ENCODE measurements around the gene HOXD13. TPM values are rescaled to one million over a fixed set of nuclear protein-coding genes. Genes with fewer than 3 reads are reported as not detected.

The HOXD13 gene
- polyA plus RNA-seq, 2 of the 4 experiments (the other 2 are of a cell fraction), result 0.13 to 0.35 TPM

- FAIRE-seq (no peak), DNase-seq (ENCODE audit: low read depth in 1 of 2, low spot score in 1 of 2) (no peak), ATAC-seq (no peak)
- H3K27ac ChIP-seq, result no peak overlapping the region
- no peak for TF ChIP-seq PHF8 (IDR thresholded peaks at IDR 0.05; ENCODE audit: borderline replicate concordance, low read depth)
- no peak for TF ChIP-seq RAD21 (conservative IDR thresholded peaks at IDR 0.05 in 1 of 2, IDR thresholded peaks at IDR 0.05 in 1 of 2)
- TF ChIP-seq HDAC2 (IDR thresholded peaks at IDR 0.05), result no peak
- no peak for TF ChIP-seq EP300 (IDR thresholded peaks at IDR 0.05)
- TF ChIP-seq MAX (IDR thresholded peaks at IDR 0.05), result no peak
- TF ChIP-seq HOXA7 (CRISPR knock-in tag; IDR thresholded peaks at IDR 0.05), result no peak
- no peak for TF ChIP-seq ATOH8 (CRISPR knock-in tag; IDR thresholded peaks at IDR 0.05; ENCODE audit: low read depth)
- no peak for TF ChIP-seq NR3C1 (IDR thresholded peaks at IDR 0.05)
- no peak for TF ChIP-seq NPAS2 (CRISPR knock-in tag; IDR thresholded peaks at IDR 0.05; ENCODE audit: borderline replicate concordance)
- TF ChIP-seq CEBPB (IDR thresholded peaks at IDR 0.05), result no peak
- TF ChIP-seq MYC (IDR thresholded peaks at IDR 0.05; ENCODE audit: borderline replicate concordance, low read length), result no peak
- TF ChIP-seq BHLHE40 (IDR thresholded peaks at IDR 0.05; ENCODE audit: low read depth, low read length), result no peak
- H3K4me2 ChIP-seq, result no peak overlapping the region
- CTCF ChIA-PET, result interaction anchor here (3.3 kb wide), 1 partner anchor 11 kb away, joined by 18 read pairs; no protein-coding TSS in a partner anchor
- no peak overlapping the region for H3K4me3 ChIP-seq
- no peaks in the 10 kb centered on the region for H3K9me3 ChIP-seq
- WGBS (ENCODE audit: missing lambda C conversion rate), result 70% methylated on average over 25 of the region's 30 CpGs
- no peaks in the 10 kb centered on the region for H3K4me1 ChIP-seq
- POLR2A ChIA-PET, result no interaction called here
Observed at GRCh38 chr2:176068419-176068832, 24.1 kb upstream of the HOXD13 start.

- Histone ChIP-seq H3K4me2 (no peak overlapping the region), H3K27ac (no peak overlapping the region), H3K4me1 (no peaks in the 10 kb centered on the region), H3K4me3 (no peak overlapping the region), H3K9me3 (no peaks in the 10 kb centered on the region)
- no peak for TF ChIP-seq MAX (IDR thresholded peaks at IDR 0.05)
- TF ChIP-seq CBX8 (IDR thresholded peaks at IDR 0.05), result no peak
- no peak for TF ChIP-seq SREBF2 (IDR thresholded peaks at IDR 0.05)
- TF ChIP-seq FOSB (CRISPR knock-in tag; IDR thresholded peaks at IDR 0.05), result no peak
- no peak for TF ChIP-seq NPAS2 (CRISPR knock-in tag; IDR thresholded peaks at IDR 0.05; ENCODE audit: borderline replicate concordance)
- no peak for TF ChIP-seq CEBPB (IDR thresholded peaks at IDR 0.05)
- TF ChIP-seq CTCF (IDR thresholded peaks at IDR 0.05), result no peak
- no peak for TF ChIP-seq KDM5A (IDR thresholded peaks at IDR 0.05)
- TF ChIP-seq REST (IDR thresholded peaks at IDR 0.05), result no peak
- no peak for TF ChIP-seq BCL3 (IDR thresholded peaks at IDR 0.05)
- TF ChIP-seq PHF8 (IDR thresholded peaks at IDR 0.05; ENCODE audit: borderline replicate concordance, low read depth), result no peak
- TF ChIP-seq ZSCAN20 (CRISPR knock-in tag; IDR thresholded peaks at IDR 0.05), result no peak
- TF ChIP-seq FOXS1 (CRISPR knock-in tag; IDR thresholded peaks at IDR 0.05), result no peak
- TF ChIP-seq ATOH8 (CRISPR knock-in tag; IDR thresholded peaks at IDR 0.05; ENCODE audit: low read depth), result no peak
- TF ChIP-seq TP53 (CRISPR knock-in tag; IDR thresholded peaks at IDR 0.05), result no peak
- TF ChIP-seq NR3C1 (IDR thresholded peaks at IDR 0.05), result no peak
- no peak for TF ChIP-seq E2F6 (IDR thresholded peaks at IDR 0.05; ENCODE audit: borderline replicate concordance, low read depth)
- TF ChIP-seq HOXB13 (CRISPR knock-in tag; IDR thresholded peaks at IDR 0.05; ENCODE audit: low read depth), result no peak
- WGBS (ENCODE audit: missing lambda C conversion rate), result 71% methylated on average over 36 of the region's 58 CpGs
- FAIRE-seq (no peak), DNase-seq (ENCODE audit: low read depth in 1 of 2, low spot score in 1 of 2) (no peak), ATAC-seq (no peak)
- ChIA-PET CTCF (interaction anchor here (0.6 to 1.2 kb wide), 4 partner anchors 8 to 1690 kb away, joined by 3 to 10 read pairs (median 4); no protein-coding TSS in a partner anchor), POLR2A (no interaction called here)
Observed at GRCh38 chr2:176071330-176072291, 20.9 kb upstream of the HOXD13 start.

Data from A549 (cell line).